GM19455 (cell line): ENCODE measurements around the gene HIPK1.
"Not testable (repeated sequence)": the region's sequence is repeated elsewhere in the genome, so short reads cannot be mapped to it uniquely, and the experiment has no call there.

Source experiments
- ATAC-seq: cut with Tn5 transposase; IDR thresholded peaks from one replicate; pipeline ENCODE4 v1.9.1; 2021; ENCODE audit not compliant: unreplicated experiment

The HIPK1 gene

GRCh38 chr1:114009393-114009792 is 80.3 kb downstream of the HIPK1 start:
- ATAC-seq = no peak

GRCh38 chr1:114010433-114011184 is 81.5 kb downstream of the HIPK1 start:
- ATAC-seq = no peak

- no peak for ATAC-seq
Observed at GRCh38 chr1:114011796-114012195, 82.7 kb downstream of the HIPK1 start.

DNA sequence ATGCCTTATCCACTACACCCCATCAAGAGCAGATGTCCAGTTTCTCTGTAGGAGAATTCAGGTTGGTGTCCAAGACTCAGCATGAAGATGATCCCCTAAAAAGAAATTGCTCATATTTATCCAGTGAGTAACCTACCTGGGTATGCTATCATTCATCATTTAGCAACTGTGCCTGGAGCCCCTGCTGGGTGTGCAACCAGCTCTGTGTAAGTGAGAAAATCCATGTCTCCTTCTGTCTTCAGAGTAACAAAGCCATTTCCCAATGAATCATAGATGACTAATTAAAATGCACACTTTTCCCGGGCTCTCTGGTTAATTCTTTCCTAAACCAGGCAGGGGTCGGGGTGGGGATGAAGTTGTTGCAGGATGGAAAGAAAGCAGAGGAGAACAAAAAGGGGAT is 86.0 kb downstream of the HIPK1 start:
- ATAC-seq = no peak

DNA sequence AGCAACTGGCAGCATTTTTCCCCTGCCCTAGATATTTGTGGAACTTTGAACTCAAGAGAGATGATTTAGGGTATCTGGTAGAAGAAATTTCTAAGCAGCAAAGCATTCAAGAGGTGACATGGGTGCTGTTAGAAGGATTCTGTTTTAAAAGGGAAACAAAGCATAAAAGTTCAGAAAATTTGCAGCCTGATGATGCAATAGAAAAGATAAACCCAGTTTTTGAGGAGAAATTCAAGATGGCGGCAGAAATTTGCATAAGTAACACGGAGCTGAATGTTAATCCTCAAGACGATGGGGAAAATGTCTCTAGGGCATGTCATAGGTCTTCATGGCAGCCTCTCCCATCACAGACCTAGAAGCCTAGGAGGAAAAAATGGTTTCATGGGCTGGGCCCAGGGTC is 90.6 kb downstream of the HIPK1 start:
- ATAC-seq = not testable (repeated sequence)

DNA sequence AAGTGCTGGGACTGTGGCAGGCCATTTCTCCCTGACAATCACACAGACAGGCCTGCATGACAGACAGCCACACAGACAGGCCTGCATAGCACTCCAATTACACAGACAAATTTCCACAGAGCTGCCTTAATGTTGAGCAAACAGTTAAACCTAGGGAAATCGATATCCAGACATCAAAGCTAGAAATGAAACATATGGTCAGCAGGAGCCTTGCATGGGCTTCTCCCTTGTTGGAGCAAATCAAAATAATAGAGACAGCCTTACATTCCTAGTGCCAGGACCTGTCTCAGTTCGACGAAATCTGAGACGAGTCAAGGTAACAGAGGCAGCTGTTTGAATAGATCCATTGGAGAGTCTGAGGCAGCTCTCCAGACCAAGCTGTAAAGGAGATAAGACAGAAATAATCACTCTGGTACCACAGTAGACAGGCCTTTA is 92.6 kb downstream of the HIPK1 start:
- ATAC-seq = no peak

DNA sequence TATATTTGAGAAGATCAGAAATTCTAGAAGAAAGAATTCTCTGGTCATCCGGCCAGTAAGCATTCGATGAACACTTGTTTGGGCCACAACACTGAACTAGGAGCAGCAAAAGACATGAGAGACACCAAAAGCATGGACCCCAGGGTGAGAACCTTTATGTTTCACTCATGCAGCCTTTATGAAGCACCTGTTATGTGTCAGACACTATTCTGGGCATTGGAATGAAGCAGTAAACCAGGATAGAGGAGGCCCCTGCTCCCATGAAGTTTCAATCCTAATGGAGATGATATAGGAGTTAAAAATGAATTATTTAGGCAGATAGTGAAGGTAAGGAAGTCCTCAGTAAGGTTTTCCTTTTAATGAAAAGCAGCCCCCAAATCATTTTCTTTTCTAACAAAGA is 93.8 kb downstream of the HIPK1 start:
- no peak for ATAC-seq

- no peak for ATAC-seq
Observed at GRCh38 chr1:114023377-114023776, 94.3 kb downstream of the HIPK1 start.

GRCh38 chr1:114024049-114024448 is 94.9 kb downstream of the HIPK1 start:
- ATAC-seq = no peak

DNA sequence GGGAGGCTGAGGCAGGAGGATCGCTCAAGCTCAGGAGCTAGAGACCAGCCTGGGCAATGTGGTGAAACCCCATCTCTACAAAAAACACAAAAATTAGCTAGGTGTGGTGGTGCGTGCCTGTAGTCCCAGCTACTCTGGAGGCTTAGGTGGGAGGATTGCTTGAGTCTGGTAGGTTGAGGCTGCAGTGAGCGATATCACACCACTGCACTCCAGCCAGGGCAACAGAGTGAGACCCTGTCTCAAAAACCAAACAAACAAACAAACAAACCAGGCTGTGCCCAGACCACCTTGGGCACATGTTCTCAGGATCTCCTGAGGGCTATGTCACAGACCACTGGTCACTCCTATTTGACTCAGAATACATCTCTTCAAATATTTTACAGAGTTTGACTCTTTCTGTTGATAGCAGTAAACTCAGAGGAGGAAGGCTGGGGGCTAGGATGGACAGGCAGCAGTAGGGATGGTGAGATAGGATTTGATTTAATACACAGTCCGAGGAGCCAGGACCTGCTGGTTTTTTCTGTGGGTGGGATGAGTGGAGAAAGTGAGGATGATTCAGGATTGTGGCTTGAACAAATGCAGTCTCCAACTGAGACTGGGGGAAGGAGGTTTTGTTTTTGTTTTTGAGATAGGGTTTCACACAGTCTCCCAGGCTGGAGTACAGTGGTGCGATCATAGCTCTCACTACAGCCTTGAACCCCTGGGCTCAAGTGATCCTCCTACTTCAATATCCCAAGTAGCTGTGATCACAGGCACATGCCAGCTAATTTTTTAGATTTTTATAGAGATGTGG is 96.7 kb downstream of the HIPK1 start:
- no peak for ATAC-seq

GRCh38 chr1:114026797-114027196 is 97.7 kb downstream of the HIPK1 start:
- ATAC-seq = no peak
